Endothelial cell of umbilical vein (primary cell): Measurements from ENCODE around the gene PDGFB.
"Not testable (repeated sequence)": the region's sequence is repeated elsewhere in the genome, so short reads cannot be mapped to it uniquely, and the experiment has no call there.

Experiments
- EZH2 ChIP-seq: IDR thresholded peaks from 2 replicates; pipeline ENCODE4 v1.6.1; 2012; ENCODE audit warnings: borderline replicate concordance, low read depth, mild to moderate bottlenecking, moderate library complexity, low read length, inconsistent platforms; ENCODE audit not compliant: severe bottlenecking
- FOS ChIP-seq: IDR thresholded peaks from 2 replicates; pipeline ENCODE4 v1.6.1; 2011; ENCODE audit warnings: mild to moderate bottlenecking, low read length, moderate library complexity, borderline replicate concordance; ENCODE audit not compliant: insufficient read depth
- GATA2 ChIP-seq: IDR thresholded peaks from 2 replicates; pipeline ENCODE4 v1.7.0; 2011; ENCODE audit warnings: low read depth, mild to moderate bottlenecking, moderate library complexity, mixed read lengths, low read length; ENCODE audit not compliant: insufficient read length, insufficient read depth
- MAX ChIP-seq: IDR thresholded peaks from 2 replicates; pipeline ENCODE4 v1.6.1; 2011; ENCODE audit not compliant: insufficient read depth, insufficient read length
- MYC ChIP-seq: IDR thresholded peaks from one replicate; pipeline ENCODE4 v1.6.1; 2011; ENCODE audit warnings: mild to moderate bottlenecking, low read depth, low read length
- POLR2A ChIP-seq: IDR thresholded peaks from 2 replicates; pipeline ENCODE4 v1.6.1; 2012; ENCODE audit warnings: low read depth, mild to moderate bottlenecking, control low read depth, low read length
- POLR2AphosphoS5 ChIP-seq: IDR thresholded peaks from 2 replicates; pipeline ENCODE4 v1.6.1; 2012; ENCODE audit warnings: low read depth, mild to moderate bottlenecking, control low read depth, low read length, moderate library complexity; ENCODE audit not compliant: insufficient read depth
- TF ChIP-seq, protein P1 (sequence below), 2 donors: IDR thresholded peaks; 1 replicate in 1 of 2; 2 replicates in 1 of 2; pipeline ENCODE4 v1.5.1; 2011; ENCODE audit warnings: low read length in 2 of 2, mild to moderate bottlenecking in 2 of 2, moderate library complexity in 2 of 2, control low read depth in 1 of 2, inconsistent platforms in 1 of 2, low read depth in 1 of 2; ENCODE audit not compliant: insufficient read depth in 1 of 2; ENCODE audit errors: extremely low read depth in 1 of 2

DNA sequence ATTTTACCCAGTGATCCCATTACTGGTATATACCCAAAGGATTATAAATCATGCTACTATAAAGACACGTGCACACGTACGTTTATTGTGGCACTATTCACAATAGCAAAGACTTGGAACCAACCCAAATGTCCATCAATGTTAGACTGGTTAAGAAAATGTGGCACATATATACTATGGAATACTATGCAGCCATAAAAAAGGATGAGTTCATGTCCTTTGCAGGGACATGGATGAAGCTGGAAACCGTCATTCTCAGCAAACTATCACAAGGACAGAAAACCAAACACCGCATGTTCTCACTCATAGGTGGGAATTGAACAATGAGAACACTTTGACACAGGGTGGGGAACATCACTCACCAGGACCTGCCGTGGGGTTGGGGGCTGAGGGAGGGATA lies 26.4 kb downstream of the PDGFB start:
- TF ChIP-seq, protein P1, sequence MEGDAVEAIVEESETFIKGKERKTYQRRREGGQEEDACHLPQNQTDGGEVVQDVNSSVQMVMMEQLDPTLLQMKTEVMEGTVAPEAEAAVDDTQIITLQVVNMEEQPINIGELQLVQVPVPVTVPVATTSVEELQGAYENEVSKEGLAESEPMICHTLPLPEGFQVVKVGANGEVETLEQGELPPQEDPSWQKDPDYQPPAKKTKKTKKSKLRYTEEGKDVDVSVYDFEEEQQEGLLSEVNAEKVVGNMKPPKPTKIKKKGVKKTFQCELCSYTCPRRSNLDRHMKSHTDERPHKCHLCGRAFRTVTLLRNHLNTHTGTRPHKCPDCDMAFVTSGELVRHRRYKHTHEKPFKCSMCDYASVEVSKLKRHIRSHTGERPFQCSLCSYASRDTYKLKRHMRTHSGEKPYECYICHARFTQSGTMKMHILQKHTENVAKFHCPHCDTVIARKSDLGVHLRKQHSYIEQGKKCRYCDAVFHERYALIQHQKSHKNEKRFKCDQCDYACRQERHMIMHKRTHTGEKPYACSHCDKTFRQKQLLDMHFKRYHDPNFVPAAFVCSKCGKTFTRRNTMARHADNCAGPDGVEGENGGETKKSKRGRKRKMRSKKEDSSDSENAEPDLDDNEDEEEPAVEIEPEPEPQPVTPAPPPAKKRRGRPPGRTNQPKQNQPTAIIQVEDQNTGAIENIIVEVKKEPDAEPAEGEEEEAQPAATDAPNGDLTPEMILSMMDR (IDR thresholded peaks at IDR 0.05; ENCODE audit: extremely low read depth in 1 of 2, insufficient read depth in 1 of 2, low read depth in 1 of 2, low read length in 2 of 2) = not testable (repeated sequence)
- not testable (repeated sequence) for TF ChIP-seq EZH2, MAX, POLR2A, GATA2, MYC, FOS, POLR2AphosphoS5
